ENCODE data around the gene SNX14.
"Not testable (repeated sequence)": the region's sequence is repeated elsewhere in the genome, so short reads cannot be mapped to it uniquely, and the experiment has no call there.

SNX14 gene

DNA sequence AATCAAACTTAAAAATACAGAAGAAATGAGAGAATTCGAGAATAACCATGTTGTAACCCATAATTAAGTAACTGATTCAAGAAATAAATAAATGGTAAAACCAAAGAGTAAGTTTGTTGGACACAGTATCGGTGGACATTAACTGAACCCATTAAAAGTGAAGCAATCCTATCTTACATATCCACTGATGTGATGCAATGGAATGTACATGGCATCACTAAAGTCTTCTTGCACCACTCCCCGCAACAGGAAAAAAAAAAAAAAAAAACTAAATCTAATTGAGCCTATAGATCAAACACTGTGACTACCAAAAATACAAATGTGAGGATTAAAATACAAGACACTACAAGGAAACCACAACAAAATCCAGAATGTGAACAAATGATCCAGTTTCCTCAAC is 7.9 kb downstream of the SNX14 start:
- DNase-seq (ENCODE audit: low read depth in 2 of 3, low spot score in 1 of 3) = no peak

GRCh38 chr6:85582832-85583231 is 10.8 kb downstream of the SNX14 start:
- not testable (repeated sequence) for DNase-seq (ENCODE audit: low read depth in 2 of 3, low spot score in 1 of 3)

DNA sequence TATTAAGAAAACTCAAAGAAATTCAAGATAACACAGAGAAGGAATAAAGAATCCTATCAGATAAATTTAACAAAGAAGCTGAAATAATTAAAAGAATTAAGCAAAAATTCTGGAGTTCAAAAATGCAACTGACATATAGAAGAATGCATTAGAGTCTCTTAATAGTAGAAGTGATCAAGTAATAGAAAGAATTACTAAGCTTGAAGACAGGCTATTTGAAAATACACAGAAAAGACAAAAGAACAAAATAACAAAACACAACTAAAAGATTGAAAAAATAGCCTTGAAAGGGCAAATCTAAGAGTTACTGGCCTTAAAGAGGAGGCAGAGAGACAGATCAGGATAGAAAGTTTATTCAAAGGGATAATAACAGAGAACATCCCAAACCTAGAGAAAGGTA is 12.1 kb downstream of the SNX14 start:
- no peak for DNase-seq (ENCODE audit: low read depth in 2 of 3, low spot score in 1 of 3)

GRCh38 chr6:85580878-85581267 is 12.8 kb downstream of the SNX14 start:
- no peak for DNase-seq (ENCODE audit: low read depth in 2 of 3, low spot score in 1 of 3)

GRCh38 chr6:85580118-85580877 is 13.4 kb downstream of the SNX14 start:
- DNase-seq (ENCODE audit: low read depth in 2 of 3, low spot score in 1 of 3) = no peak

DNA sequence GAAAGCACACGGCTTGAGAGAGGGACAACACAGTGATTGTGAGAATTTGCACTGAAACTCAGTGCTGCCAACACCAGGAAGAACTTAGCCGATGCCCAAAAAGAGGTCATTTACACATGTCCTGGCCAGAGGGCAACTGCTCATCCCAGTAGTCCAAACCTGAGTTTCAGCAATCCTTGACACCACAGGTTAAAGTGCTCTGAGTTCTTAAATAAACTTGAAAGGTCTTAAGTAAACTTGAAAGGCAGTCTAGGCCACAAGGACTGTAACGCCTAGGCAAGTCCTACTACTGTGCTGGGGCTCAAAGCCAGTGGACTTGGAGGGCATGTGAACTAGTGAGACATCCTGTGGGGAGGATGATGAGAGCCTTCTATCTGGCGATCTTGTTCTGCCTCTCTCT is 14.1 kb downstream of the SNX14 start:
- no peak for DNase-seq (ENCODE audit: low read depth in 2 of 3, low spot score in 1 of 3)

DNA sequence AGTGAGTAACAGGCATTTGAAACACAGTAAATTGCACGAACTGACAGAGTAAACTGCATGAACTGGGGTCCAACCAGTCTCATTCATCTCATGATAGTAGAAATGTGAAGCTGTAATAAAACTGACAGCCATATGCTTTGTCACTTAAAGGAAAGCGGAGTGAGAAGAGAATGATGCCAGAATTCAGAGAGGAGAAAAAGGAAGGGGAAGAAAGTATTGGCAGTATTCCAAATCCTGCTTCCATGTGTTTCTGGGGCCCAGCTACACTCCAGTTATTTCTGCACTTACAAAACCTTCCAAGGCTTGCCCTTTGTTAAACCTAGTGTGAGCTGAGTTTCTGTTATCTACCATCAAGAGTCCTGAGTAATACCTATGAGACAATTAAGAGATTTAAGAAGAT is 17.2 kb downstream of the SNX14 start:
- no peak for DNase-seq (ENCODE audit: low read depth in 2 of 3, low spot score in 1 of 3)

GRCh38 chr6:85574932-85575598 is 18.6 kb downstream of the SNX14 start:
- DNase-seq (ENCODE audit: low read depth in 2 of 3, low spot score in 1 of 3) = no peak

- no peak for DNase-seq (ENCODE audit: low read depth in 2 of 3, low spot score in 1 of 3)
Observed at GRCh38 chr6:85569323-85569722, 24.3 kb downstream of the SNX14 start.

DNA sequence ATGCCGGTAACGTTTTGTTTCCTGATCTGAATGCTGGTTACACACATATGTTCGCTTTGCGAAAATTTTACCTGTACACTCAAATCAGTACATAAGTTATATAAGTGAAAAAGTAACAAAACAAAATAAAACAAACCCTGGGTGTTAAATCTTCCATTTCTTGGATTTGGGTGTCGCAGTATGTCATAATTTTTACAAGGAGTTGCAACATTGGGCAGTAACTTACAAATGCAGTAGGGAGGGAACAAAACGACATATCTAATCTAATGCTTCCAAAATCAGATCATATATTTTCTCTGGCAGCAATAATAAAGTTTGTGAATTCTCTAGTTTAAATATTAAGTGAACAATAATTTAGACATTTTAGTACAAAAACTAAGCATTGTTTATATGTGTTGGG is 25.2 kb downstream of the SNX14 start:
- DNase-seq (ENCODE audit: low read depth in 2 of 3, low spot score in 1 of 3) = no peak

GRCh38 chr6:85565736-85566135 is 27.9 kb downstream of the SNX14 start:
- no peak for DNase-seq (ENCODE audit: low read depth in 2 of 3, low spot score in 1 of 3)

DNA sequence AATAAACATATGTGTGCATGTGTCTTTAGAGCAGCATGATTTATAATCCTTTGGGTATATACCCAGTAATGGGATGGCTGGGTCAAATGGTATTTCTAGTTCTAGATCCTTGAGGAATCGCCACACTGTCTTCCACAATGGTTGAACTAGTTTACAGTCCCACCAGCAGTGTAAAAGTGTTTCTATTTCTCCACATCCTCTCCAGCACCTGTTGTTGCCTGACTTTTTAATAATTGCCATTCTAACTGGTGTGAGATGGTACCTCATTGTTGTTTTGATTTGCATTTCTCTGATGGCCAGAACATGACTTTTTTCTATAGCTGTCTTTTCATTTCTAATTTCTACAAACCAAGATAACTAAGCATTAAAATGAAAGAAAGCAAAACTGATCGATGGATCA is 29.4 kb downstream of the SNX14 start:
- not testable (repeated sequence) for DNase-seq (ENCODE audit: low read depth in 2 of 3, low spot score in 1 of 3)

DNA sequence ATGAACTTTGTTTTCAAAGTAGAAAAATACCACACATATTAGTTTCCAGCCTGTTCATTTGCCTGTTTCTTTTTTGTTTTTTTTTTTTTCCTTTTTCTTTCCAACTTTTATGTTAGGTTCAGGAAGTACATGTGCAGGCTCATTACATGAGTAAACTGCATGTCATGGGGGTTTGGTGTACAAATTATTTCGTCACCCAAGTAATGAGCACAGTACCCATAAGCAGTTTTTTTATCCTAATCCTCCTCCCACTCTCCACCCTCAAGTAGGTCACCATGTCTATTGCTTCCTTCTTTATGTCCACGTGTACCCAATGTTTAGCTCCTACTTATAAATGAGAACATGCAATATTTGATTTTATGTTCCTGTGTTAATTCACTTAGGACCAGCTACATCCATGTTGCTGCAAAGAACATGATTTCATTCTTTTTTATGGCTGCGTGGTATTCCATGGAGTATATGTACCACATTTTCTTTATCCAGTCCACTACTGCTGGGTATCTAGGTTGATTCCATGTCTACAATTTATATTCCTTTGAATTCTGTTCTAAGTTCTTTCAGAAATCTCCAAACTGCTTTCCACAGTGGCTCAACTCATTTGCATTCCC is 31.8 kb downstream of the SNX14 start:
- no peak for DNase-seq (ENCODE audit: low read depth in 2 of 3, low spot score in 1 of 3)

GRCh38 chr6:85556992-85557668 is 36.5 kb downstream of the SNX14 start:
- no peak for DNase-seq (ENCODE audit: low read depth in 2 of 3, low spot score in 1 of 3)

DNA sequence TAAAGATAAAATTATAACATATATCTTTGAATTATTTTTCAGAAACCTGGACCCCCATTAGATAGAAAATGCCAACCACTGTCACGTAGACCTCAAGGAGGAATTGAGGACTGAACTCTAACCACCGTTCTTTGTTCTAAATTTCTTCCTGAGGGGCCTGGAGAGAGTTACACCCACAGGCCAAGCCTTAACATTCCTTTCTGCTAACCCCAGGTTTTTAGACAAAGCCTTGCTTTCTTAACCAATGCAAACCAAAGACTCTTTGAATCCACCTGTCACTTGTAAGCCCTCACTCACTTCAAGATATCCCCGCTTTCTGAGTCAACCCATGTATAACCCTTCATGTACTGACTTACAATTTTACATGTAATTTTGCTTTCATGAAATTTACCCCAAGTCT is 41.0 kb downstream of the SNX14 start:
- no peak for DNase-seq (ENCODE audit: low read depth in 2 of 3, low spot score in 1 of 3)

DNA sequence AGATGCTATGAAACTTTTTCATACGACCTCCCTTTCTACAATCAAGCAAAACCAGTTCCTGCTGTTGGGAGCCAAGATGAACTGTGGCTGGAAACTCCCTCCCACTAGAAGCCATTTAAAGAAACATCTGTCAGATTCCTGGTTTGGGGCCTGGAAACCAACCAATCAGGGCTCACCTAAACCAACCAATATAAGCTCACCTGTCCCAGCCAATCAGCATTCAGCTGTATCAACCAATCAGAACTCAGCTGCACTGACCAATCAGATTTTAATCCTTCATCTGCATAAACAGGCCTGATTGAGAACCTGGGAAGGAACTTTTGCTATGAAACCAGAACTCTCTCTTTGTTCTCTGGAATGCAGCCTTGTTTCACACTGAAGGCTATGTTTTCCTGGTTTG is 42.4 kb downstream of the SNX14 start:
- no peak for DNase-seq (ENCODE audit: low read depth in 2 of 3, low spot score in 1 of 3)

DNA sequence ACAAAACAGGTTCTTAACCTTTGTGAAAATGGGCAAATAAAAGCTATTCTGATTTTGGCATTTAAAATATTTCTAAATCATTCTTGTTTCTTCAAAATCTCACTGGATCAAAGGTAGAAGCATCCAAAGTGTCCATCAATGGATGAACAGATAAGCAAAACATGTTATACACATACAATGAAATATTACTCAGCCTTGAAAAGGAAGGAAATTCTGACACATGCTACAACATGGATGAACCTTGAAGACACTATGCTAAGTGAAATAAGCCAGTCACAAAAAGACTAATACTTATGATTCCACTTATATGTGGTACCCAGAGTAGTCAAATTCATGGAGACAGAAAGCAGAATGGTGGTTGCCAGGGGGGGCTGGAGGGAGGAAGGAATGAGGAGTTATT is 45.9 kb downstream of the SNX14 start:
- no peak for DNase-seq (ENCODE audit: low read depth in 2 of 3, low spot score in 1 of 3)

DNA sequence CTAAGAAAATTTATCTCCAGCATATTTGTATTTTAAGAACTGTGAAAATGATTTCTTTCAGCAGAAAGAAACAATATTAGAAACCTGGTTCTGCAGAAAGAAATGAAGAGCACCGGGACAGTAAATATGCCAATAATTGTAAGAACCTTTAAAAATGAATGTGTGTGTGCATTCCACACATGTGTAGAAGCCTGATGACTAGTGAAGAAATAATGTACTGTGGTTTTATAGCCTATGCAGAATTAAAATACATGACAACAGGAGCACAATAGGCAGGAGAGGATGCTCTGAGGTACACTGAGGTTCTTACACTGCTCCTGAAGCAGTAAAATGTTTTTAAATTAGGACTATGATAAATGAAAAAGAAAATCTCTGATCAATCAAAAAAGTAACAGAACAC is 48.9 kb downstream of the SNX14 start:
- DNase-seq (ENCODE audit: low read depth in 2 of 3, low spot score in 1 of 3) = no peak

DNA sequence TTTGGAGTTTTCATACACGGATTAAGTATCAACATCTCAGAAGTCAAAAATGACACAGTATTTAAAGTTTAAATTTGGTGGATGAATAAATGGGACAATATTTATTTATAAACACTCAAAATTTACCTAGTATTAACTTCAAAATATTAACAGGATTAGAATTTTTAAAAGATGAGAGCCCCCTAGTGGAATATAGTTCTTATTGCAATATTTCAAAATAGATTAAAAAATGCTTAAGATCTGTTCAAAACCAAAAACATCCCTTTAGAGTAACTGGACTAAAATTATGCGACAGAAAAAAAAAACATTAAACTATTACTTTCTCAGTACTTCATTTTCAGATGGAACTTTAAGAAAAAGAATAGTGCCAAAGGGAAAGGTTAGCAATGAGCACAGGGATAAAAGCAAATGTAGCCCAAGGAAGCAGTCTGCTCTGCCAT is 56.6 kb downstream of the SNX14 start:
- no peak for DNase-seq (ENCODE audit: low read depth in 2 of 3, low spot score in 1 of 3)

GRCh38 chr6:85524281-85524680 is 69.4 kb downstream of the SNX14 start:
- not testable (repeated sequence) for DNase-seq (ENCODE audit: low read depth in 2 of 3, low spot score in 1 of 3)

DNA sequence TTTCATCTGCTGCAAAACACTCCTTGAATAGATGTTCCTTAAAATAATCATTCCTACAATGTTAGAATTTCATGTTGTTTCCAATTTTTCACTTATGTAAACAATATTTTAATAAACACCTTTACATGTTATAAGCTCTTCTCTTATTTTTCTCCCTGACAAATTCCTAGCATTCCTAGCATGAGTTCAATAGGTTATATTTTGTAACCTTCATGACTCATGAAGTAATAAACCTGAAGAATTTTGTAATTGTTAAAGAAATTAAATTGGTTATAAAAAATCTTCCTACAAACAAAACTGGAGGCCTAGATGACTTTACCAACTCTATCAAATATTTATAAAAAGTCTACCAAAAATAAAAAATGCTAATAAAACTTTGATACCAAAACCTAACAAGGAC is 77.5 kb downstream of the SNX14 start:
- no peak for DNase-seq (ENCODE audit: low read depth in 2 of 3, low spot score in 1 of 3)
